Measurements from ENCODE around the gene VPS37B.

The VPS37B gene

DNA sequence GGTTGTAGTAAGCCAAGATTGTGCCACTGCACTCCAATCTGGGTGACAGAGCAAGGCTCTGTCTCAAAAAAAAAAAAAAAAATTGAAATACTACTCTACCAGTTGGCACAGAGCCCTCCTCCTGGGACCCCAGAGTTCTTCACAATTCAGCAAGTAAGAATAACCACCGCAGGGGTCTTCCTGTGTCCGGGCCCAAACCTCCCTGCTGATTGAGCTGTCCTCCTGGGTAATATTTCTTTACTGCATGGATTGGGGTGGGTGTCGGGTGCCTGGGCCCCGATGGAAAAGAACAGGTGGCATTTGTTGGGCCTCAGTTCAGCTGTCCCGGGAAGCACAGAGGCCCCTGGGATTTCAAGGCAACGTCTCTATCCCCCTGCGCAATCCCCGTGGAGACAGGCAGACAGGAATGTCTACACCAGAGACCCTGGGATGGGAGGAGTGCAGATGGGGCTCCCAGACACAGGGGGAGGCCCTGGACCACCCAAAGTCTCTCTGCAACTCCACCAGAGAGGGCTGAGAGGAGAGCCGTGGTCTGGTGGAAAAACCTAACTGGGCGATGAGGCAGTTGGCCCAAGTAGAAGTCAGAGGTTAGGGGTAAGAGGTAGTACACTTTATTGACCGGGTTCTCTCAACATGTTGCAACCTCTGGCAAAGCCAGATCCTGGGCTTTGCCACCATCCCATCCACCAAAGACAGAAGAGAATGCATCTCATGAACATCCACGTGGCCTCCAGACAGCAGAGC lies 32.7 kb upstream of the VPS37B start:
- no peak overlapping the region for H4K91ac ChIP-seq (ENCODE audit: low read depth, low read length)
- no peak overlapping the region for H4K8ac ChIP-seq (ENCODE audit: low read depth, low read length)
- H2AFZ ChIP-seq (ENCODE audit: insufficient read depth, low read length, poor library complexity) = no peak overlapping the region
- H4K12ac ChIP-seq (ENCODE audit: low read depth, low read length) = no peak overlapping the region
- H3K79me2 ChIP-seq (ENCODE audit: control insufficient read depth, insufficient read depth, low read length, poor library complexity) = no peaks in the 10 kb centered on the region
- no peak overlapping the region for H3K27ac ChIP-seq (ENCODE audit: low read depth, low read length)
- no peak overlapping the region for H2AK5ac ChIP-seq (ENCODE audit: low read length)
- no peaks in the 10 kb centered on the region for H3K27me3 ChIP-seq (ENCODE audit: insufficient read depth, low read length)
- H2BK5ac ChIP-seq (ENCODE audit: low read depth, low read length, poor library complexity) = no peak overlapping the region
- WGBS (ENCODE audit: extremely low coverage, insufficient coverage, insufficient read length) = no CpG with 5 or more reads among the region's 12 CpGs
- H3K4me3 ChIP-seq (ENCODE audit: low read depth, low read length) = no peak overlapping the region
- H3K9ac ChIP-seq (ENCODE audit: low read length) = no peak overlapping the region
- no peaks in the 10 kb centered on the region for H3K4me1 ChIP-seq (ENCODE audit: control insufficient read depth in 1 of 2, insufficient read depth in 2 of 2, low read length in 2 of 2)
- H3K14ac ChIP-seq (ENCODE audit: low read length) = no peak overlapping the region
- no peaks in the 10 kb centered on the region for H3K9me3 ChIP-seq (ENCODE audit: insufficient read depth, low read depth, low read length)
- H3K18ac ChIP-seq (ENCODE audit: low read length) = no peak overlapping the region
- H3K23ac ChIP-seq (ENCODE audit: low read length) = no peak overlapping the region
- H3K4me2 ChIP-seq (ENCODE audit: low read length) = no peak overlapping the region
- H2BK12ac ChIP-seq (ENCODE audit: low read length) = no peak overlapping the region
- DNase-seq = no peak
- H2BK120ac ChIP-seq (ENCODE audit: insufficient read depth, low read length, poor library complexity) = no peak overlapping the region
- H3K79me1 ChIP-seq (ENCODE audit: low read length) = no peaks in the 10 kb centered on the region
- no peak overlapping the region for H3K4ac ChIP-seq (ENCODE audit: low read depth, low read length)
- no peaks in the 10 kb centered on the region for H3K36me3 ChIP-seq (ENCODE audit: control insufficient read depth in 1 of 2, insufficient read depth in 2 of 2, low read length in 2 of 2)

DNA sequence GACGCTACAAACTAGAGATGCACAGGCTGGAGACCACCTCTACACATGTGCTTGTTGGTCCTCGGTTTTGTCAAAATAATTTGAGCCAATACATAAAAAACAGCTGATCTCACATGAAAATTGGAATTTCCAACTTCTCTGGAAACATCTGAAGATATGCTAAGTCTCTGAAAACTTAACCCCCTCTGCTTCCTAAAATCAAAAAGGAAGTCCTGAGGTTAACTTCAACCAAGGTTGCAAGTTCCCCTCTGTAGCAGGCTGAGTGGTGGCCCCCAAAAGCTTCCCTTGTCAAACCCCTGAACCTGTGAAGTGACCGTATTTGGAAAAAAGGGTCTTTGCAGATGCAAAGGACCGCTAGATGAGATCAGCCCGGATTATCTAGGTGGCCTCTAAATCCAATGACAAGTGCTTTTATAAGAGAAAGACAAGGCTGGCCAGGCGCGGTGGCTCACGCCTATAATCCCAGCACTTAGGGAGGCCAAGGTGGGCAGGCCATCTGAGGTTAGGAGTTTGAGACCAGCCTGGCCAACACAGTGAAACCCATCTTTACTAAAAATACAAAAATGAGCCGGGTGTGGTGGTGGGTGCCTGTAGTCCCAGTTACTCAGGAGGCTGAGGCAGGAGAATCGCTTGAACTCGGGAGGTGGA lies 32.0 kb upstream of the VPS37B start:
- H3K18ac ChIP-seq (ENCODE audit: low read length) = no peak overlapping the region
- no peaks in the 10 kb centered on the region for H3K27me3 ChIP-seq (ENCODE audit: insufficient read depth, low read length)
- no peak overlapping the region for H2BK120ac ChIP-seq (ENCODE audit: insufficient read depth, low read length, poor library complexity)
- H4K91ac ChIP-seq (ENCODE audit: low read depth, low read length) = no peak overlapping the region
- H3K79me2 ChIP-seq (ENCODE audit: control insufficient read depth, insufficient read depth, low read length, poor library complexity) = no peaks in the 10 kb centered on the region
- H3K4me2 ChIP-seq (ENCODE audit: low read length) = no peak overlapping the region
- H3K9ac ChIP-seq (ENCODE audit: low read length) = no peak overlapping the region
- no CpG with 5 or more reads among the region's 11 CpGs for WGBS (ENCODE audit: extremely low coverage, insufficient coverage, insufficient read length)
- no peak overlapping the region for H3K4ac ChIP-seq (ENCODE audit: low read depth, low read length)
- H3K79me1 ChIP-seq (ENCODE audit: low read length) = no peaks in the 10 kb centered on the region
- H4K8ac ChIP-seq (ENCODE audit: low read depth, low read length) = no peak overlapping the region
- H2BK12ac ChIP-seq (ENCODE audit: low read length) = no peak overlapping the region
- no peak for DNase-seq
- H2AFZ ChIP-seq (ENCODE audit: insufficient read depth, low read length, poor library complexity) = no peak overlapping the region
- H3K9me3 ChIP-seq (ENCODE audit: insufficient read depth, low read depth, low read length) = no peaks in the 10 kb centered on the region
- H3K4me1 ChIP-seq (ENCODE audit: control insufficient read depth in 1 of 2, insufficient read depth in 2 of 2, low read length in 2 of 2) = no peaks in the 10 kb centered on the region
- no peak overlapping the region for H3K4me3 ChIP-seq (ENCODE audit: low read depth, low read length)
- H3K27ac ChIP-seq (ENCODE audit: low read depth, low read length) = no peak overlapping the region
- no peaks in the 10 kb centered on the region for H3K36me3 ChIP-seq (ENCODE audit: control insufficient read depth in 1 of 2, insufficient read depth in 2 of 2, low read length in 2 of 2)
- H3K14ac ChIP-seq (ENCODE audit: low read length) = no peak overlapping the region
- no peak overlapping the region for H2AK5ac ChIP-seq (ENCODE audit: low read length)
- H2BK5ac ChIP-seq (ENCODE audit: low read depth, low read length, poor library complexity) = no peak overlapping the region
- no peak overlapping the region for H4K12ac ChIP-seq (ENCODE audit: low read depth, low read length)
- H3K23ac ChIP-seq (ENCODE audit: low read length) = no peak overlapping the region

DNA sequence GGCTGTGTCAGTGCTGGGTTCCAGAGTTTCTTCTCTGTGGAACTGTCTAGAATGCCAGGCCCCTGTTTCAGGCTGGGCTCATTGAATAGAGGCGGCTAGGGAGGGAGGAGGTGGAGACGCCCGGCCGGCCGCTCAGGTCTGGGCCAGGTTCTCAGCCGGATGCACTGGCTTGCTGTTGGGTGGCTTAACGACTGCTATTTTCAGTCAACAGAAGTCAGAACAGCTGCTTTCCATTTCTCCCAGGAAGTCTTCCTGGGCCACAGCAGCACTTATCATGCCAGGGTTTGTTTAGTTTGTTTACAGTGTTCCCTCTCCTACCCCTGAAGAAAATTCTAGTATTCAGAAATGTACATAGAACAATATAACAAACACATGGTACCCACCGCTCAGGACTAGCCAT lies 26.0 kb upstream of the VPS37B start:
- no peak overlapping the region for H3K4ac ChIP-seq (ENCODE audit: low read depth, low read length)
- no peak overlapping the region for H3K9ac ChIP-seq (ENCODE audit: low read length)
- no CpG with 5 or more reads among the region's 8 CpGs for WGBS (ENCODE audit: extremely low coverage, insufficient coverage, insufficient read length)
- no peak overlapping the region for H3K4me3 ChIP-seq (ENCODE audit: low read depth, low read length)
- no peaks in the 10 kb centered on the region for H3K9me3 ChIP-seq (ENCODE audit: insufficient read depth, low read depth, low read length)
- no peak overlapping the region for H4K12ac ChIP-seq (ENCODE audit: low read depth, low read length)
- peaks cover 6 to 14% of the 10 kb centered on the region in 2 experiments for H3K4me1 ChIP-seq (ENCODE audit: control insufficient read depth in 1 of 2, insufficient read depth in 2 of 2, low read length in 2 of 2)
- H2BK120ac ChIP-seq (ENCODE audit: insufficient read depth, low read length, poor library complexity) = no peak overlapping the region
- no peaks in the 10 kb centered on the region for H3K27me3 ChIP-seq (ENCODE audit: insufficient read depth, low read length)
- H3K23ac ChIP-seq (ENCODE audit: low read length) = no peak overlapping the region
- H2BK5ac ChIP-seq (ENCODE audit: low read depth, low read length, poor library complexity) = no peak overlapping the region
- no peak overlapping the region for H4K8ac ChIP-seq (ENCODE audit: low read depth, low read length)
- no peak overlapping the region for H2BK12ac ChIP-seq (ENCODE audit: low read length)
- no peak overlapping the region for H3K14ac ChIP-seq (ENCODE audit: low read length)
- H3K36me3 ChIP-seq (ENCODE audit: control insufficient read depth in 1 of 2, insufficient read depth in 2 of 2, low read length in 2 of 2) = no peaks in the 10 kb centered on the region
- H3K4me2 ChIP-seq (ENCODE audit: low read length) = no peak overlapping the region
- no peak for DNase-seq
- H3K27ac ChIP-seq (ENCODE audit: low read depth, low read length) = no peak overlapping the region
- no peak overlapping the region for H3K18ac ChIP-seq (ENCODE audit: low read length)
- no peak overlapping the region for H4K91ac ChIP-seq (ENCODE audit: low read depth, low read length)
- H2AK5ac ChIP-seq (ENCODE audit: low read length) = no peak overlapping the region
- H2AFZ ChIP-seq (ENCODE audit: insufficient read depth, low read length, poor library complexity) = no peak overlapping the region
- peaks cover 5% of the 10 kb centered on the region for H3K79me1 ChIP-seq (ENCODE audit: low read length)
- H3K79me2 ChIP-seq (ENCODE audit: control insufficient read depth, insufficient read depth, low read length, poor library complexity) = no peaks in the 10 kb centered on the region

GRCh38 chr12:122920687-122921086 lies 24.8 kb upstream of the VPS37B start:
- H3K79me1 ChIP-seq (ENCODE audit: low read length) = peaks cover 5% of the 10 kb centered on the region
- no peak overlapping the region for H3K18ac ChIP-seq (ENCODE audit: low read length)
- peaks cover 6 to 14% of the 10 kb centered on the region in 2 experiments for H3K4me1 ChIP-seq (ENCODE audit: control insufficient read depth in 1 of 2, insufficient read depth in 2 of 2, low read length in 2 of 2)
- no peak overlapping the region for H3K4me2 ChIP-seq (ENCODE audit: low read length)
- H2AFZ ChIP-seq (ENCODE audit: insufficient read depth, low read length, poor library complexity) = no peak overlapping the region
- no peak overlapping the region for H3K23ac ChIP-seq (ENCODE audit: low read length)
- no peaks in the 10 kb centered on the region for H3K27me3 ChIP-seq (ENCODE audit: insufficient read depth, low read length)
- H3K4me3 ChIP-seq (ENCODE audit: low read depth, low read length) = no peak overlapping the region
- H3K79me2 ChIP-seq (ENCODE audit: control insufficient read depth, insufficient read depth, low read length, poor library complexity) = no peaks in the 10 kb centered on the region
- no peak overlapping the region for H4K91ac ChIP-seq (ENCODE audit: low read depth, low read length)
- no peak for DNase-seq
- no peak overlapping the region for H3K9ac ChIP-seq (ENCODE audit: low read length)
- no peak overlapping the region for H2AK5ac ChIP-seq (ENCODE audit: low read length)
- no peaks in the 10 kb centered on the region for H3K9me3 ChIP-seq (ENCODE audit: insufficient read depth, low read depth, low read length)
- no peak overlapping the region for H2BK12ac ChIP-seq (ENCODE audit: low read length)
- H2BK120ac ChIP-seq (ENCODE audit: insufficient read depth, low read length, poor library complexity) = no peak overlapping the region
- H4K8ac ChIP-seq (ENCODE audit: low read depth, low read length) = no peak overlapping the region
- H2BK5ac ChIP-seq (ENCODE audit: low read depth, low read length, poor library complexity) = no peak overlapping the region
- H3K4ac ChIP-seq (ENCODE audit: low read depth, low read length) = no peak overlapping the region
- H4K12ac ChIP-seq (ENCODE audit: low read depth, low read length) = no peak overlapping the region
- no peaks in the 10 kb centered on the region for H3K36me3 ChIP-seq (ENCODE audit: control insufficient read depth in 1 of 2, insufficient read depth in 2 of 2, low read length in 2 of 2)
- no peak overlapping the region for H3K14ac ChIP-seq (ENCODE audit: low read length)
- WGBS (ENCODE audit: extremely low coverage, insufficient coverage, insufficient read length) = no CpG with 5 or more reads among the region's 5 CpGs
- no peak overlapping the region for H3K27ac ChIP-seq (ENCODE audit: low read depth, low read length)
